Peyer's patch (tissue), 4 donors: ENCODE results near the gene PROK1.

Source experiments
- CTCF ChIP-seq, 6 experiments: fragments of 450-650 bp in 4 of 6; fragments of 200-600 bp in 2 of 6; sonication (generic) in 1 of 6; IDR thresholded peaks; one replicate each; pipeline ENCODE4 v1.5.1; 2017 to 2019; ENCODE audit warnings: antibody characterized with exemption in 6 of 6, mild to moderate bottlenecking in 3 of 6, moderate library complexity in 1 of 6
- POLR2A ChIP-seq, 2 donors: fragments of 450-650 bp; IDR thresholded peaks; one replicate each; pipeline ENCODE4 v1.5.1; 2017; ENCODE audit warnings: antibody characterized with exemption in 2 of 2, mild to moderate bottlenecking in 2 of 2, moderate library complexity in 2 of 2

- TF ChIP-seq CTCF (IDR thresholded peaks at IDR 0.05): no peak
- TF ChIP-seq POLR2A (IDR thresholded peaks at IDR 0.05): no peak
These were observed 52.5 kb downstream of the PROK1 start for GRCh38 chr1:110503471-110503870.
